NCI-H2029 treated with DMSO at 0.1 percent for 48 hours (cell line): ENCODE data around the gene BMP8A.
"Not testable (repeated sequence)": the region's sequence is repeated elsewhere in the genome, so short reads cannot be mapped to it uniquely, and the experiment has no call there.

Experiments
- DNase-seq: peaks from one replicate; lab custom pipeline; 2025; lab: John Stamatoyannopoulos, UW

The BMP8A gene

DNA sequence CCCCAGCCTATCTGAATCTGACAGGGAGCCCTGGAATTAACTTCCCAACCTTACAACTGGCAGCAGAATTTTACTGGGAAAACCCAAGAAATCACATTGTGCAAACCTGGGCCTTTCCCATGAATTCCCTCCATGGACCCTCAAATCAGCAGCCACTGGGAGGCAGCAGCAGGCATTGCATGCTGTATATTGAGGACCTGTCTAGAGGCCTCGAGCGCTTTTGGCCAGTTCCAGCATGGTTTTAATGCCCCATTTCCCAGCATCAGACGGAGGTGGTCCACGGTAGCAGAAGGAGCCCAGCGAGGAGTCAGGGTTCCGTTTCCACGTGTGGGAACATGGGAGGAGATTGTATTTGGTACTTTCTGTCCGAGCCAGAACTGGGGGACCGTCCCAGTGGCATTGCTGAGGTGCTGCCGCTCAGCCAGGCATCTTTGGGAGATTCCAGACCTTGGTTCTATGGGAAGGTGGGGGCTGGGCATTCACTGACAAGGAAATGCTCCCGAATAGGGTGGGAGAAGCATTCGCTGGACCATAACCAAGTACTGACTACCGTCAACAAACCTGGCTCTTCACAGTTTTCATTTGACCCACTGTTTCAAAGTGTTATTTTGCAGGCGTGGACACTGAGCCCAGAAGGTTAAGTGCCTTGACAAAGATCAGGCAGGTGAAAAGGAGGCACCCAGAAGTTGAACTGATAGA, 15.9 kb downstream of the BMP8A start:
- DNase-seq: peak; percentile 99

DNA sequence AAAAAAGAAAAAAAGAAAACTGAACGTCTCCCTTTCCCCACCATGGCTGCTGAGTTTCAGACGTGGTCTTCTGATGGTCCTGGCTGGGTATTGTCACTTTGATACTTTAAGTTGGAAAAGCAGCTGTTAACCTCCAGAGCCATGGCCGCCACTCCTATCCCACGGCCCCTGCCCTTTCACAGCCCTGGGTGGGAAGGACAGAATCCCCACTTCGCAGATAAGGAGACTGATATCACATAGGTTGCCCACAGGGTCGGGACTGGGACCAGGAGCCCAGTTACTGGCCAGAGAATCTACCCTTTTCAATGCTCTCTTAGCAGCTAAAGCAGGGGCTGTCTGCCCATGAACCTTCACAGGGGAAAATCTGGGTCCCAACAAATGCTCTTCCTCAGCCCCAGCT, 16.8 kb downstream of the BMP8A start:
- DNase-seq: no peak

DNA sequence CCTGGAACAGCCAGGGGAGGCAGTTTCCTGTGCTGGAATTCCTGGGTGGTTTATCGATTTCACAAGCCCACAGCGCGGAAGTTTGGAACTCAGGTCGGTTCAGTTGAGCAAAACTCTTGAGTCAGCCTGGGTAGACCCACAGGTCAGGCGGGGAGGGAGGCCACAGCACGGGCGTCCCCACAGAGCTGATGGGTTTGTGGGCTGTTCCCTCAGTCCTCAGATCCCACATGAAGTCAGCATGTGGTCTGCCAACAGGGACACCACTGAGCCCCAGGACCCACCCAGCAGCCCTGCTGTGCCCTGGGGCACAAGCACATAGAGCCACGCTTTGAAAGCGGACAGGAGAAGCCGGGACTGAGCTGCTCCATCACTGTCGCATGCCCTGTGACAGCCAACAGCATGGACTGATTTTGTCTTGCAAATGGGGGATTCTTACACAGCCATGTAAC, 17.4 kb downstream of the BMP8A start:
- no peak for DNase-seq

DNA sequence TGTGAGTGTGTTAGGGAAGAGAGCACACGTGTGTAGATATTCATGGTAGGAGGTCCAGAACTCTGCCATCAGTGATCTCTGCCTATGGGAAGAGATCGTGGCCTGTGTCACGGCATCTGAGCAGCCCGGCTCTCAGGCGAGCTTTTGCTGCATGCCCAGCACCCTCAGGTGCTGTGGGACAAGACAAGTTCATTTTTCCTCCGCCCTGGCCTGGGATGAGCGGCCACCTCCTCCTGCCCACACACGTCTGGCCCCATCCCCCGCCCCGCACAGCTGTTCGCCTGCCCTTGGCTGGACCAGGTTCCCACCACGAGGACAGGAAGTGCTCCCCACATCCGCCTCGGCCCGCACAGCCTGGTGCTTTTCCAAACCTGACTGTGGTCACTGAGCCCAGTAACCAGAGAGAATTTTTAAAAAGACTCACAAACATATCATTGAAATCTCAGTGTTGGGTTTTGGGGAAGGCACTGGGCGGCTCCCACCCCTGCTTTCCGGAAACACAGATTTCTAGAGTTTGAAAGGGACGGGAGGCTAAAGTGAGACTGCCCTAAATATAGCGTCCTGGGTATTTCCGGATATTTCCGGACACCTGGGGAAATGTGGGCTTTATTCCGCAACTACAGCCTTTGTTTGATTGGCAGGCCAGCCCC, 18.0 kb downstream of the BMP8A start:
- no peak for DNase-seq

DNA sequence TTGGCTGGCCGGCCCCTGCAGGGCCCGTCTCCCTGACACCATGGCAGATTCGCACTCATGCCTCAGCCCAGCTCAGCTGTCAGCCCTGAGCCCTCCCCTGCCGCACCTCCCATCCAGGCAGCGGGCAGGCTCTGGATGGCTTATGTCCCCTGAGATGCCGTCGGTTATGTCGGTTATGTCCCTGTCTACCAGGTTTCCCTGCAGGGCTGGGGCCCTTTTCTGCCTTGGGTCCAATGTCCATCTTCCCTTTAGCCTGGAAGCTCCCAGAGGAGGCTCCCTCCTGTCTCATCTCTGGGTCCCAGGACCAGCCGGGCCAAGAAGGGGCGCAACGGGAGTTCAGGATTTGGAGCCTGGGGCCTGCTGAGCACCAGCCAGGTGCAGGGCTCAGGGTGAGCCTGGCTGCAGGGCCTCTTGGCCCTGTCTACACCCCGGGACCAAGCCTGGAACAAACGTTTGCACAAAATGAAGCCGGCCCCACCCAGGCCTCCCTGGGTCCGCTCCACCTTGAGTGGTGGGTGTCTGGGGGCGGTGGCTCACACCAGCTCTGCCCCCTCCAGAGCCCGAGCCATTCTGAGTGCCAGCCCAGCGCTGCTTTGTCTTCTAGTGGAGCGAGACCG, 19.2 kb downstream of the BMP8A start:
- not testable (repeated sequence) for DNase-seq

DNA sequence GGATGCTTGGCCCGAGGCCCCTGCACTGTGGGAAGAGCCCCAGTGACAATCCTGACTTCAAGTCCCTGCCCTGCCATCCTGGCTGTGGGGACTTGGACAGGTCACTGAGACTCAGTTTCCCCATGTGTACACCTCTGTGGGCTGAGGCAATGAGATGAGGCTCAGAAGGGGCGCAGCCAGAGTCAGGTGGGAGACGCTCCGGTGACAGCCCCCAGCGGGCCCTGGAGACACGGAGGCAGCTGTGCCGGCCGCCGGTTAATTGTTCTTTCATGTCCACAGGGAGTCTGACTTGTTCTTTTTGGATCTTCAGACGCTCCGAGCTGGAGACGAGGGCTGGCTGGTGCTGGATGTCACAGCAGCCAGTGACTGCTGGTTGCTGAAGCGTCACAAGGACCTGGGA, 20.0 kb downstream of the BMP8A start:
- not testable (repeated sequence) for DNase-seq

DNA sequence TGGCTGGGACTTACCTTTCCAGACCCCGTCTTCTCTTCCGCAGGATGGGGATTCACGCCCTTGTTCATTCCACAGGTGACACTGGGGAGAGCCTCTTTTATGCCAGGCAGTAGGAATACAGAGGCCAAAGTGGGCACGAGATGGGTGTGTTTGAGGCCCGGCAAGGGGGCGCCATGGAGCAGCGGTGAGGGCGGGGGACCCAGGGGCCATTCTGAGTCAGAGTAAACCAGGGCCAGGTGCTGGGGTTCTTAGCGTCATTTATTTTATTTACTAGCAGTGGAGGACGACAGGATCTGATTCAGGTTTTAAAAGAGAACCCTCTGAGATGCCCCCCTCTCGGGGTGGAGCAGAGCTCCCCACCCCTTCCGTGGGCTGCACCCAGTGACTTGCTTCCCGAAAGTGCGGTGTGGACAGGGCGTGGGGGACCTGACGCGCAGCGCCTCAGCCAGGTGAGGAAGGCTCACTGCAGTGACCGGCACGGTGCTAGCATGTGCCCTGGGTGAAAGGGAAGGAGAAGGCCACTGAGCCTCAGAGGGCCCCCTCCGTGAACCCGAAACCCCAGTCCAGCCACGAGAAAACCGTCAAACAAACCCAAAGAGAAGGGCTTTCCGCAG, 20.9 kb downstream of the BMP8A start:
- DNase-seq: not testable (repeated sequence)

DNA sequence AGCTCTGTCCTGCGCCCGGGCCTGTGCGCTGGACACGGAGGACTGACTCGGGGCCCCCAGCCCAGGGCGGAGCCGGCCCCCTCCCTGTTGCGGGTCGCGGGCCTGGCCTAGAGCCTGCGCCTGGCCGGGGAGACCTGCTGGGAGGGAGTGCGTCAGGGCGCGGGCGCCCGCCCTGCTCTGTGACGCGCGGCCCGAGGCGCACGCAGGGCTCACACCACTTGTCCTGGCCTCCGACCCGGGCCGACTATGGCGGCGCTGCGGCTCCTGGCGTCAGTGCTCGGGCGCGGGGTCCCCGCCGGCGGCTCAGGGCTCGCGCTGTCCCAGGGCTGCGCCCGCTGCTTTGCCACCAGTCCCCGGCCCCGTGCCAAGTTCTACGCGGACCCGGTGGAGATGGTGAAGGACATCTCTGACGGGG, 23.3 kb downstream of the BMP8A start:
- DNase-seq: not testable (repeated sequence)

DNA sequence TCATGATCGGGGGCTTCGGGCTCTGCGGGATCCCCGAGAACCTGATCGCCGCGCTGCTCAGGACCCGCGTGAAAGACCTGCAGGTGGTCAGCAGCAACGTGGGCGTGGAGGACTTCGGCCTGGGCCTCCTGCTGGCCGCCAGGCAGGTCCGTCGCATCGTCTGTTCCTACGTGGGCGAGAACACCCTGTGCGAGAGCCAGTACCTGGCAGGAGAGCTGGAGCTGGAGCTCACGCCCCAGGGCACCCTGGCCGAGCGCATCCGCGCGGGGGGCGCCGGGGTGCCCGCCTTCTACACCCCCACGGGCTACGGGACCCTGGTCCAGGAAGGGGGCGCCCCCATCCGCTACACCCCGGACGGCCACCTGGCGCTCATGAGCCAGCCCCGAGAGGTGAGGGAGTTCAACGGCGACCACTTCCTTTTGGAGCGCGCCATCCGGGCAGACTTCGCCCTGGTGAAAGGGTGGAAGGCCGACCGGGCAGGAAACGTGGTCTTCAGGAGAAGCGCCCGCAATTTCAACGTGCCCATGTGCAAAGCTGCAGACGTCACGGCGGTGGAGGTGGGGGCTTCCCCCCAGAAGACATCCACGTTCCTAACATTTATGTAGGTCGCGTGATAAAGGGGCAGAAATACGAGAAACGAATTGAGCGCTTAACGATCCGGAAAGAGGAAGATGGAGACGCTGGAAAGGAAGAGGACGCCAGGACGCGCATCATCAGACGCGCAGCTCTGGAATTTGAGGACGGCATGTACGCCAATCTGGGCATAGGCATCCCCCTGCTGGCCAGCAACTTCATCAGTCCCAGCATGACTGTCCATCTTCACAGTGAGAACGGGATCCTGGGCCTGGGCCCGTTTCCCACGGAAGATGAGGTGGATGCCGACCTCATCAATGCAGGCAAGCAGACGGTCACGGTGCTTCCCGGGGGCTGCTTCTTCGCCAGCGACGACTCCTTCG, 24.0 kb downstream of the BMP8A start:
- DNase-seq: not testable (repeated sequence)

DNA sequence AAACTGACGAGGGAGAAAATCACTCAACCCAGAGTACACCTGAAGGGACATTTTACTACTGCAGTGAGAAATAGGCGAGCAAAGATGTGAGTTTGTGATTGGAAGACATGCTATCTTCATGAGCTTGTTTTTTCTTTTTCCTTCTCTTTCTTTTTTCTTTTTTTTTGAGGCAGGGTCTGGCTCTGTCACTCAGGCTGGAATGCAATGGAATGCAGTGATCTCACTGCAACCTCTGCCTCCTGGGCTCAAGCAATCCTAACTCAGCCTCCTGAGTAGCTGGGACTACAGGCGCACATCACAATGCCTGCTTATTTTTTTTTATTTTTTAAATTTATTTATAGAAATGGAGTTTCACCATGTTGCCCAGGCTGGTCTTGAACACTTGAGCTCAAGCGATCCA, 25.4 kb downstream of the BMP8A start:
- not testable (repeated sequence) for DNase-seq

DNA sequence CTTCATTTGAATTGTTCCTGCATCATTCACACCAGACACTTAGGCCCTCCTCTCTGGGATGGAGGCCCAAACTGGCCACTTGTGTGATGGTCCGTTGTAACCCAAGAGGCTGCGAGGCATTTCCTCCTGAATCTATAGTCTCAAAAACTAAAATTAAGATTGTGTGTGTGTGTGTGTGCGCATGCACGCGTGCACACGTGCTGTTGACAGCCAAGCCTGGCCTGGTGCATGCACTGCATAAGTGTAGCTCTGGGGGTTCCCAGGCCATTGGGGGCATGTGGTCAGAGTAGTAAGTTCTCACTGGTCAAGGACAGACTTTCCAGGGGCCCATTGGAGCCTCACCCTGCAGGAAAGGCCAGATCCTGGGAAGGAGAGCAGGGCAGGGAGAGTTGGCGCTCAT, 26.5 kb downstream of the BMP8A start:
- DNase-seq: not testable (repeated sequence)

DNA sequence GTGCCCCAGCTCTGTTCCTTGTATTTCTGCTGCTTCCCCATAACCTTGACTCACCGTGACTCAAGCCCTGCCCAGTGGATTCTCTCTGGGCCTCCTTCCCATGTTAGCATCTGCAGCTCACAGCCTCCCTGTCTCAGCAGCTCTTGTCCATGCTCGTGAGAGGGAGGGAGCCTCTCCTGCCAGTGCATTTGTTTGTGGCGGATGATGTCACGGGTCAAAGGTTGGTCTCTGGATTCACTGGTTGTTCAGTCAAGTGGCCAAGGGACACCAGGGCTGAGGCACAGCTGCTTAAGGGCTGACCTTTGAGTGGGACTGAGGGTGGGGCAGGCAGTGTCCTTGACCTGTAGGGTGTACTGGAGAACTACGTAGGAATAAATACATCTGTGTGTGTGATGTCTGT, 27.9 kb downstream of the BMP8A start:
- not testable (repeated sequence) for DNase-seq

DNA sequence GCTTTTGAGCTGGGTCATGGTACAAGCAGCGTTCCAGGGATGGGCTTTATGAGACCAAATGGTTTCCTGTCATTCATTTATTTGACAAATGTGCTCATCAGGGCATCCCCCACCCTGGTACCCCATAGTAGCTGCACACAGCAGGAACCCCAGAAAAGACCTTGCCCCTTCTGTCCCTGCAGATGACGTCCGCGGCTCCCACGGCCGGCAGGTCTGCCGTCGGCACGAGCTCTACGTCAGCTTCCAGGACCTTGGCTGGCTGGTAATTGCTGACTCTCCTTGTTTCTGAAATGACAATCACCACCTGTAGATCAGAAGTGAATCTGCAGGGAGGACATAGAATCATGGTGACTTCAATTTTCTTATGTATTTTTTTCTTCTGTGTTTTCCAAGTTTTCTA, 30.8 kb downstream of the BMP8A start:
- DNase-seq: not testable (repeated sequence)

DNA sequence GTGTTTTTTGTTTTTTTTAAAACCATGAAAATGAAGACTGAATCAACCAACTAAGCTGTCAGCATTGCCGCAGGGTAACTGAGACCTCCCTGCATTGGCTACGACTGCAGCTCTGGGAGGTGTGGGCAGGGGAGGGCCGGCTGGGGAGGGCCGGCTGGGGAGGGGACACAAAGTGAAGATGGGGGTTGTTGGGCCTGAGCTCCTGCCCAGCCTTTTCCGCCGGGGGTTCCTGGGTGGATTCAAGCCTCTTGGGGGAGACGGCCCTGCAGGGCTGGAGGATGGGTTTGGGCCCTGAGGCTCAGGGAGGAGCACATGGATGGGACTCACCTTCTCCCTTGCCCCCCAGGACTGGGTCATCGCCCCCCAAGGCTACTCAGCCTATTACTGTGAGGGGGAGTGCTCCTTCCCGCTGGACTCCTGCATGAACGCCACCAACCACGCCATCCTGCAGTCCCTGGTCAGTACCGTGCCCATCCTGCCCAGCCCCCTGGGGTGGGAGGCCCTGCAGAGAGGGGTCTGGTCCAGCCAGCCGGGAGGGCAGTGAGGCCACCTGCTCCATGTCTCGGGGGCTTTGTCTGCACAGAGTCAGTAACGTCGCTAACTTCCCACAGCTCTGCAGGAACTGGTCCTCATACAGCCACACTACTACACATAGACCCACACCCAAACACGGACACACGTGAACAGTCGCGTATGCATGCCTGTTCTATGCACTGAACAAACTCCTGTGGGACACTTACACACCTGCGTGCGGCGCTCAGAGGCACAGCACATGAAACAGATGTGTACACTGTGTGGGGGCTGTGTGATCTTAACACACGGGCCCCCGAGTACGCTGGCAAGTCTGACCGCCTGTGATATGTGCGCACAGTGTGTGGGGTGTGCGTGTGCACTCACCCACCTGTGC, 31.5 kb downstream of the BMP8A start:
- no peak for DNase-seq

DNA sequence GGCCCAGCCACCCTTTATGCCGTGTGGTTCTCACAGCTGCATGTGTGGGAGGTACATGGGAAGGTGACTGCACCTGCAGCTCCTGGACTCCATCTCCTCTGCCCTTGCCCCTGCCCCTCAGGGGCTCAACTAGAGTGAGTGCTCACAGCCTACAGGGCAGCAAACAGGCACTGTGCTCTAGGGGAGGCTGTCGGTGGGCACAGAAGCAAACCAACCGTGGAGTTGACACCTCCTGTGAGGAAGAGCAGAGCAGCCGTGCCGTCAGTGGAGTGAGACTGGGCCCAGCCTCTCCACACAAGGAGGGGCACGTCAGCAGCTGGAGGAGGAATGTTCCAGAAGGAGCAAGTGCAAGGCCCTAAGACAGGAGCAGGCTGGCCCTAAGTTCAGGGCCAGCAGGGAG, 32.7 kb downstream of the BMP8A start:
- no peak for DNase-seq

DNA sequence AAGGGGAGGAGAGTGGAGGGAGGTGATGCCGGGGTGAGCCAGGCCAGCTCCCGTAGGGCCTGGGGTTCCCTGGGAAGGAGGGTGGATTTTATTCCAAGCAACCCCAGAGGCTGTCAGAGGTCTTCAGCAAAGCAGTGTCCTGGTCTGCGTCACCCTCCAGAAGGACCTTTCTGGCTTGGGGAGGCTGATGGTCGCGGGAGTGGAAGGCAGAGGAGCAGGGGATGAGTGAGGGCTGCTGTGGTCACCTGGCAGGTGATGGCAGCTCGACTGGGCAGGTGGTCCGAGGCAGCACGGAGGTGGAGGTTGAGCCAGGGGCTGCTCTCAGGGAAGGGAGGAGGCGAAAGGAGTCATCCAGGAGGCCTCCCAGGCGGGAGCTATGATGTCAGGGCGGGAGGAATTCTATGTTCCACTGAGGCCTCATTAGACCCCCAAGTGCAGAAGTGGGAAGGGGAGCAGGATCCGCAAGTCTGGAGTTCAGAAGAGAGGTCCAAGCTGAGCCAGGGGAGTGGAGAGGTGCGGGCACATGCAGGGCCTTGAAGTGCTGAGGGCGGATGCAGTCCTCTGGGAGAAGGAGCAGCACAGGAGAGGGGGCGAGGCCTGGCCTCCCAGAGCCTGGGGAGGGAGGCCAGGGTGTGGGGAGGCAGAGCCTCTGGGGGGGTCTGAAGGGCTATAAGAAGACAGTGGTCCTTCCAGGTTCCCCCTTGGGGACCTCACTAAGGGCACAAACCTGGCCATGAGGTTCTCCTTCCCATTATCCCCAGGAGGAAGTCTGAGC, 33.3 kb downstream of the BMP8A start:
- no peak for DNase-seq

DNA sequence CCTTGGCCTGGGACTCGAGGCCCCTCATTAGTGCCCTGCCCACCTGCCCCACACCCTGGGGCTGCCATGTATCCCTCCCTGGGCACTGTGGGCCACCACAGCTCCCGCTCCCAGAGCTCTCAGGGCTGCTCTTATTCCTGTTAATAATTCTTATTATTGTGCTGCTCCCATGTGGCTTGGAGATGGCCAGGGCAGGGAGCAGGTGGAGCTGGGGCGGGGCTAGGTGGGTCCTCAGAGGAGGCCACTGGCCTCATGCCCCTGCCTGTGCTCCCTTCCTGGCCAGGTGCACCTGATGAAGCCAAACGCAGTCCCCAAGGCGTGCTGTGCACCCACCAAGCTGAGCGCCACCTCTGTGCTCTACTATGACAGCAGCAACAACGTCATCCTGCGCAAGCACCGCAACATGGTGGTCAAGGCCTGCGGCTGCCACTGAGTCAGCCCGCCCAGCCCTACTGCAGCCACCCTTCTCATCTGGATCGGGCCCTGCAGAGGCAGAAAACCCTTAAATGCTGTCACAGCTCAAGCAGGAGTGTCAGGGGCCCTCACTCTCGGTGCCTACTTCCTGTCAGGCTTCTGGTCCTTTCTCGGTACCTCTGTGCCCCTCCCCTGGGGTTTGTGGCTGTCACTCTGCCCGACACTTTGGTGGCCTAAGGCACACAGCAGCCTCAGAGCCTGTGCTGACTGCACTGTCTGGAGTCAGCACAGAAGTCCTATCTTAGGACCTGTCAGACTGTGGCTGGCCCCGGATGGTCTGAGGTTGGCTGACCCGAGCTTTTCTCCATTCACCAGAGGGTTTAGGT, 34.1 kb downstream of the BMP8A start:
- no peak for DNase-seq

DNA sequence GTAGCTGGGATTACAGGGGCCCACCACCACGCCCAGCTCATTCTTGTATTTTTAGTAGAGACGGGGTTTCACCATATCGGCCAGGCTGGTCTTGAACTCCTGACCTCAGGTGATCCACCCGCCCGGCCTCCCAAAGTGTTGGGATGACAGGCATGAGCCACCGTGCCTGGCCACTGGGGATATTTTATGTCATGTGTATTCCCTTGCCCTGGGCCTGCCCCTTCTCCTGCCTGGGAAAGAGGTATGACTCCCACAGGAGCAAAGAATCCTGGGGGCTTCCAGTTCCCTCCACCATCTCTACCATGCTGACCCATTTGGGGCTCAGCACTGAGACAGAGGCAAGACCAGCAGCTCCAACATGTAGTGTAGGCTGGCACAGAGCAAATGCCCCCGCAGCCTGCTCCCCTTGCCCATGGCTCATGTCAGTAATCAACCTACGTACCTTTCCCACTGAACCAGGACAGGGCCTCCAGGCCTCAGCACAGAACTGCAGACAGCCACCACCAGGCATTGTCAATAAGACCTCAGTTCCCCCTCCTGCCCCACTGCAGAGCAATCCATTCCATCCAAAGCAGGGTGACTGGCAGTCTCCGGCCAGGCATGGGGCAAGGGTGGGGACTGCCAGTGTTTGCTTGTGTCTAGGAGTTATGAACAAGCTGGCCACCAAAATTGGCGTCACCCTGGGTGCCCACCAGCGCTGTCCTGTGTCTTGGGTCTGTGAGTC, 35.2 kb downstream of the BMP8A start:
- no peak for DNase-seq
